Measurements from ENCODE around the gene FAM222A. TPM values are rescaled to one million over a fixed set of nuclear protein-coding genes. Genes with fewer than 3 reads are reported as not detected.

FAM222A gene
- polyA plus RNA-seq, 2 of the 4 experiments (the other 2 are of a cell fraction): 0.98 to 3.2 TPM

- no peaks in the 10 kb centered on the region for H3K9me3 ChIP-seq
- TF ChIP-seq MAZ (IDR thresholded peaks at IDR 0.05; ENCODE audit: borderline replicate concordance, low read depth, low read length): no peak
- TF ChIP-seq EHMT2 (IDR thresholded peaks at IDR 0.05; ENCODE audit: low read depth): no peak
- TF ChIP-seq CHD4 (IDR thresholded peaks at IDR 0.05; ENCODE audit: borderline replicate concordance): no peak
- no peak for TF ChIP-seq ESRRA (IDR thresholded peaks at IDR 0.05; ENCODE audit: borderline replicate concordance, low read length)
- TF ChIP-seq REST (IDR thresholded peaks at IDR 0.05): no peak
- no peak for TF ChIP-seq USF2 (IDR thresholded peaks at IDR 0.05)
- TF ChIP-seq JUNB (IDR thresholded peaks at IDR 0.05): no peak
- TF ChIP-seq MAX (IDR thresholded peaks at IDR 0.05): no peak
- no peak for TF ChIP-seq KDM5A (IDR thresholded peaks at IDR 0.05)
- TF ChIP-seq ELK1 (IDR thresholded peaks at IDR 0.05; ENCODE audit: low read depth, low read length): no peak
- no peak for TF ChIP-seq MAFK (IDR thresholded peaks at IDR 0.05; ENCODE audit: partially characterized antibody)
- no peak for TF ChIP-seq RFX5 (IDR thresholded peaks at IDR 0.05)
- no peak for TF ChIP-seq ATOH8 (CRISPR knock-in tag; IDR thresholded peaks at IDR 0.05; ENCODE audit: low read depth)
- TF ChIP-seq ZNF302 (CRISPR knock-in tag; IDR thresholded peaks at IDR 0.05): no peak
- no peak for TF ChIP-seq FOSL2 (IDR thresholded peaks at IDR 0.05)
- no peak for TF ChIP-seq FOSL2 (CRISPR knock-in tag; IDR thresholded peaks at IDR 0.05)
- 74% methylated on average over 10 of the region's 10 CpGs for WGBS (ENCODE audit: missing lambda C conversion rate)
- ATAC-seq (no peak; a peak in 1 of 6 replicates), DNase-seq (ENCODE audit: low read depth in 1 of 2, low spot score in 1 of 2) (no peak), FAIRE-seq (no peak)
- ChIA-PET CTCF (interaction anchor here (1.0 to 2.1 kb wide), 3 partner anchors 13 to 89 kb away, joined by 3 to 7 read pairs (median 7); no protein-coding TSS in a partner anchor), POLR2A (no interaction called here)
- H3K4me2 ChIP-seq: no peak overlapping the region
- H3K27ac ChIP-seq: no peak overlapping the region
- H3K4me3 ChIP-seq: no peak overlapping the region
- no peaks in the 10 kb centered on the region for H3K4me1 ChIP-seq
Observed at GRCh38 chr12:109685574-109686447, 27.8 kb upstream of the FAM222A start.

GRCh38 chr12:109686523-109686922 is 27.1 kb upstream of the FAM222A start:
- TF ChIP-seq HOXB5 (CRISPR knock-in tag; IDR thresholded peaks at IDR 0.05): no peak
- no peak for TF ChIP-seq ELK1 (IDR thresholded peaks at IDR 0.05; ENCODE audit: low read depth, low read length)
- no peak for TF ChIP-seq MAZ (IDR thresholded peaks at IDR 0.05; ENCODE audit: borderline replicate concordance, low read depth, low read length)
- no peak for TF ChIP-seq EHMT2 (IDR thresholded peaks at IDR 0.05; ENCODE audit: low read depth)
- no peak for TF ChIP-seq RAD21 (conservative IDR thresholded peaks at IDR 0.05 in 1 of 2, IDR thresholded peaks at IDR 0.05 in 1 of 2)
- no peak for TF ChIP-seq RCOR1 (IDR thresholded peaks at IDR 0.05; ENCODE audit: low read depth, low read length)
- no peak for TF ChIP-seq HMGXB4 (CRISPR knock-in tag; IDR thresholded peaks at IDR 0.05; ENCODE audit: borderline replicate concordance)
- no peak for TF ChIP-seq KDM1A (IDR thresholded peaks at IDR 0.05; ENCODE audit: low read depth)
- TF ChIP-seq TFCP2L1 (CRISPR knock-in tag; IDR thresholded peaks at IDR 0.05): no peak
- no peak for TF ChIP-seq SMC3 (IDR thresholded peaks at IDR 0.05)
- H3K4me2 ChIP-seq: no peak overlapping the region
- H3K4me3 ChIP-seq: no peak overlapping the region
- H3K27ac ChIP-seq: no peak overlapping the region
- WGBS (ENCODE audit: missing lambda C conversion rate): 87% methylated on average over 7 of the region's 7 CpGs
- FAIRE-seq: no peak
- no peak for DNase-seq (ENCODE audit: low read depth in 1 of 2, low spot score in 1 of 2)
- no peaks in the 10 kb centered on the region for H3K9me3 ChIP-seq
- H3K4me1 ChIP-seq: no peaks in the 10 kb centered on the region
- CTCF ChIA-PET: interaction anchor here (1.3 to 1.8 kb wide), 2 partner anchors 89 kb away, joined by 4 to 7 read pairs; no protein-coding TSS in a partner anchor
- no peak for ATAC-seq
- POLR2A ChIA-PET: no interaction called here

All from A549 (cell line).